ENCODE measurements around the gene TMC5. TPM values are rescaled to one million over a fixed set of nuclear protein-coding genes. Genes with fewer than 3 reads are reported as not detected.

TMC5 gene
- total and polyA plus RNA-seq, 2 of the 13 experiments (the other 11 are each of a cell fraction or from before 2014, with no cell fraction given): 0.09 to 0.41 TPM

DNA sequence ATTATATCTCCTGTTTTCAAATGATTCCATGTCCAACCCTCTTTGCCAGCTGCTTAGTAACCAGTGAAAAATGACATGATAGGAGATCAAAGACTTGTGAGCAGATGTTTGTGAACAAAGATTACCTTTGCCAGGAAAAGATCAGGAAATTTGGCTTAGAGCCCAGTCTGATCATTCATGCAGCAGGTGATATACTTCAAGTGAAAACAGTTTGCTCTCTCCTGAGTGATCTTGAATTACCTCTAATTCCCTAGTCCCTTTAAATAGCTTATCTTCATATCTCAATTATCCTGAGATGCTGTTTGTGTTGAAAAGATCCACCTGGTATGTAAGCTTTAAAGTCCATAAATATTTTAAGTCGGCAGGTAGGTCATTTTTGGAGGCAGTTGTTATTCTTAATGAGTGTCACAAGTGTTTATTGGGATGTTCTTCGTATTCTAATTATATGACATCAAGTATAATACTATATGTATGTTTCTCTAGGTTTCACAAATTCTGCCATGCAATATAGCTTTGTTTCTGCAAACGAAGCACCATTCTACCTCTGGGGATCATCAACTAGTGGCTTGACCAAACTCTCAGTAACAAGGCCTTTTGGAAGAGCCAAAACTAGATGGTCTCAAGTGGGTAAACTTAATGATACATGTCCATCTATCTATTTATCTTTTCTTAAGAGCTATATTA is 124.6 kb downstream of the TMC5 start (continued):
- TF ChIP-seq, protein P1, sequence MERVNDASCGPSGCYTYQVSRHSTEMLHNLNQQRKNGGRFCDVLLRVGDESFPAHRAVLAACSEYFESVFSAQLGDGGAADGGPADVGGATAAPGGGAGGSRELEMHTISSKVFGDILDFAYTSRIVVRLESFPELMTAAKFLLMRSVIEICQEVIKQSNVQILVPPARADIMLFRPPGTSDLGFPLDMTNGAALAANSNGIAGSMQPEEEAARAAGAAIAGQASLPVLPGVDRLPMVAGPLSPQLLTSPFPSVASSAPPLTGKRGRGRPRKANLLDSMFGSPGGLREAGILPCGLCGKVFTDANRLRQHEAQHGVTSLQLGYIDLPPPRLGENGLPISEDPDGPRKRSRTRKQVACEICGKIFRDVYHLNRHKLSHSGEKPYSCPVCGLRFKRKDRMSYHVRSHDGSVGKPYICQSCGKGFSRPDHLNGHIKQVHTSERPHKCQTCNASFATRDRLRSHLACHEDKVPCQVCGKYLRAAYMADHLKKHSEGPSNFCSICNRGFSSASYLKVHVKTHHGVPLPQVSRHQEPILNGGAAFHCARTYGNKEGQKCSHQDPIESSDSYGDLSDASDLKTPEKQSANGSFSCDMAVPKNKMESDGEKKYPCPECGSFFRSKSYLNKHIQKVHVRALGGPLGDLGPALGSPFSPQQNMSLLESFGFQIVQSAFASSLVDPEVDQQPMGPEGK (CRISPR knock-in tag; IDR thresholded peaks at IDR 0.05): 0 out of 2 replicates have a peak, but pooled peaks have one; percentile 18
- TF ChIP-seq ZNF629 (CRISPR knock-in tag; conservative IDR thresholded peaks at IDR 0.05) (no peak), ZC3H4 (CRISPR knock-in tag; IDR thresholded peaks at IDR 0.05; ENCODE audit: borderline replicate concordance) (no peak), ONECUT2 (CRISPR knock-in tag; IDR thresholded peaks at IDR 0.05) (no peak; the same call in 1 of the 2 replicates), AHR (CRISPR knock-in tag; IDR thresholded peaks at IDR 0.05) (no peak), ZNF777 (CRISPR knock-in tag; IDR thresholded peaks at IDR 0.05) (no peak), SP1 (IDR thresholded peaks at IDR 0.05) (no peak), SP1 (CRISPR knock-in tag; IDR thresholded peaks at IDR 0.05) (no peak), SMYD3 (CRISPR knock-in tag; IDR thresholded peaks at IDR 0.05) (peak; percentile 81; the same call in 1 of the 2 replicates), GLI4 (CRISPR knock-in tag; IDR thresholded peaks at IDR 0.05; ENCODE audit: borderline replicate concordance) (no peak), NFE2 (CRISPR knock-in tag; IDR thresholded peaks at IDR 0.05) (no peak), NCOA1 (CRISPR knock-in tag; IDR thresholded peaks at IDR 0.05) (no peak), IKZF1 (IDR thresholded peaks at IDR 0.05) (no peak)
- TF ChIP-seq, protein P2, sequence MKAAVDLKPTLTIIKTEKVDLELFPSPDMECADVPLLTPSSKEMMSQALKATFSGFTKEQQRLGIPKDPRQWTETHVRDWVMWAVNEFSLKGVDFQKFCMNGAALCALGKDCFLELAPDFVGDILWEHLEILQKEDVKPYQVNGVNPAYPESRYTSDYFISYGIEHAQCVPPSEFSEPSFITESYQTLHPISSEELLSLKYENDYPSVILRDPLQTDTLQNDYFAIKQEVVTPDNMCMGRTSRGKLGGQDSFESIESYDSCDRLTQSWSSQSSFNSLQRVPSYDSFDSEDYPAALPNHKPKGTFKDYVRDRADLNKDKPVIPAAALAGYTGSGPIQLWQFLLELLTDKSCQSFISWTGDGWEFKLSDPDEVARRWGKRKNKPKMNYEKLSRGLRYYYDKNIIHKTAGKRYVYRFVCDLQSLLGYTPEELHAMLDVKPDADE (CRISPR knock-in tag; IDR thresholded peaks at IDR 0.05): no peak
- TF ChIP-seq, protein P3, sequence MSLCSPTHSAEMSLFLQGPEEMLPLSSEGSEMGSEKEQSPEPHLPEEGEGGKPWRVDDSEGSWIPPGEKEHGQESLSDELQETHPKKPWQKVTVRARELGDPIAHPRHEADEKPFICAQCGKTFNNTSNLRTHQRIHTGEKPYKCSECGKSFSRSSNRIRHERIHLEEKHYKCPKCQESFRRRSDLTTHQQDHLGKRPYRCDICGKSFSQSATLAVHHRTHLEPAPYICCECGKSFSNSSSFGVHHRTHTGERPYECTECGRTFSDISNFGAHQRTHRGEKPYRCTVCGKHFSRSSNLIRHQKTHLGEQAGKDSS (CRISPR knock-in tag; IDR thresholded peaks at IDR 0.05; ENCODE audit: borderline replicate concordance, low read depth): no peak
- TF ChIP-seq, protein P4, sequence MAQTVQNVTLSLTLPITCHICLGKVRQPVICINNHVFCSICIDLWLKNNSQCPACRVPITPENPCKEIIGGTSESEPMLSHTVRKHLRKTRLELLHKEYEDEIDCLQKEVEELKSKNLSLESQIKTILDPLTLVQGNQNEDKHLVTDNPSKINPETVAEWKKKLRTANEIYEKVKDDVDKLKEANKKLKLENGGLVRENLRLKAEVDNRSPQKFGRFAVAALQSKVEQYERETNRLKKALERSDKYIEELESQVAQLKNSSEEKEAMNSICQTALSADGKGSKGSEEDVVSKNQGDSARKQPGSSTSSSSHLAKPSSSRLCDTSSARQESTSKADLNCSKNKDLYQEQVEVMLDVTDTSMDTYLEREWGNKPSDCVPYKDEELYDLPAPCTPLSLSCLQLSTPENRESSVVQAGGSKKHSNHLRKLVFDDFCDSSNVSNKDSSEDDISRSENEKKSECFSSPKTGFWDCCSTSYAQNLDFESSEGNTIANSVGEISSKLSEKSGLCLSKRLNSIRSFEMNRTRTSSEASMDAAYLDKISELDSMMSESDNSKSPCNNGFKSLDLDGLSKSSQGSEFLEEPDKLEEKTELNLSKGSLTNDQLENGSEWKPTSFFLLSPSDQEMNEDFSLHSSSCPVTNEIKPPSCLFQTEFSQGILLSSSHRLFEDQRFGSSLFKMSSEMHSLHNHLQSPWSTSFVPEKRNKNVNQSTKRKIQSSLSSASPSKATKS (CRISPR knock-in tag; IDR thresholded peaks at IDR 0.05): no peak
- TF ChIP-seq, protein P5, sequence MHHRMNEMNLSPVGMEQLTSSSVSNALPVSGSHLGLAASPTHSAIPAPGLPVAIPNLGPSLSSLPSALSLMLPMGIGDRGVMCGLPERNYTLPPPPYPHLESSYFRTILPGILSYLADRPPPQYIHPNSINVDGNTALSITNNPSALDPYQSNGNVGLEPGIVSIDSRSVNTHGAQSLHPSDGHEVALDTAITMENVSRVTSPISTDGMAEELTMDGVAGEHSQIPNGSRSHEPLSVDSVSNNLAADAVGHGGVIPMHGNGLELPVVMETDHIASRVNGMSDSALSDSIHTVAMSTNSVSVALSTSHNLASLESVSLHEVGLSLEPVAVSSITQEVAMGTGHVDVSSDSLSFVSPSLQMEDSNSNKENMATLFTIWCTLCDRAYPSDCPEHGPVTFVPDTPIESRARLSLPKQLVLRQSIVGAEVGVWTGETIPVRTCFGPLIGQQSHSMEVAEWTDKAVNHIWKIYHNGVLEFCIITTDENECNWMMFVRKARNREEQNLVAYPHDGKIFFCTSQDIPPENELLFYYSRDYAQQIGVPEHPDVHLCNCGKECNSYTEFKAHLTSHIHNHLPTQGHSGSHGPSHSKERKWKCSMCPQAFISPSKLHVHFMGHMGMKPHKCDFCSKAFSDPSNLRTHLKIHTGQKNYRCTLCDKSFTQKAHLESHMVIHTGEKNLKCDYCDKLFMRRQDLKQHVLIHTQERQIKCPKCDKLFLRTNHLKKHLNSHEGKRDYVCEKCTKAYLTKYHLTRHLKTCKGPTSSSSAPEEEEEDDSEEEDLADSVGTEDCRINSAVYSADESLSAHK (CRISPR knock-in tag; IDR thresholded peaks at IDR 0.05; ENCODE audit: borderline replicate concordance): no peak
- TF ChIP-seq, protein P6, sequence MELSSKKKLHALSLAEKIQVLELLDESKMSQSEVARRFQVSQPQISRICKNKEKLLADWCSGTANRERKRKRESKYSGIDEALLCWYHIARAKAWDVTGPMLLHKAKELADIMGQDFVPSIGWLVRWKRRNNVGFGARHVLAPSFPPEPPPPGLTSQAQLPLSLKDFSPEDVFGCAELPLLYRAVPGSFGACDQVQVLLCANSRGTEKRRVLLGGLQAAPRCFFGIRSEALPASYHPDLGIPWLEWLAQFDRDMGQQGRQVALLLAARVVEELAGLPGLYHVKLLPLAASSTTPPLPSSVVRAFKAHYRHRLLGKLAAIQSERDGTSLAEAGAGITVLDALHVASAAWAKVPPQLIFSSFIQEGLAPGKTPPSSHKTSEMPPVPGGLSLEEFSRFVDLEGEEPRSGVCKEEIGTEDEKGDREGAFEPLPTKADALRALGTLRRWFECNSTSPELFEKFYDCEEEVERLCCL (CRISPR knock-in tag; IDR thresholded peaks at IDR 0.05; ENCODE audit: borderline replicate concordance): no peak
- TF ChIP-seq, protein P7, sequence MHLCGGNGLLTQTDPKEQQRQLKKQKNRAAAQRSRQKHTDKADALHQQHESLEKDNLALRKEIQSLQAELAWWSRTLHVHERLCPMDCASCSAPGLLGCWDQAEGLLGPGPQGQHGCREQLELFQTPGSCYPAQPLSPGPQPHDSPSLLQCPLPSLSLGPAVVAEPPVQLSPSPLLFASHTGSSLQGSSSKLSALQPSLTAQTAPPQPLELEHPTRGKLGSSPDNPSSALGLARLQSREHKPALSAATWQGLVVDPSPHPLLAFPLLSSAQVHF (CRISPR knock-in tag; IDR thresholded peaks at IDR 0.05): no peak
